Gastrocnemius medialis (tissue), 4 donors: ENCODE results near the gene INCA1.

ENCODE experiments used
- CTCF ChIP-seq, 5 experiments: fragments of 450-650 bp in 3 of 5; fragments of 200-600 bp in 2 of 5; sonication (generic) in 2 of 5; IDR thresholded peaks in 4 of 5; conservative IDR thresholded peaks in 1 of 5; 1 replicate in 4 of 5; 2 replicates in 1 of 5; pipeline ENCODE4 v1.5.1; 2016 to 2019; ENCODE audit warnings: antibody characterized with exemption in 5 of 5, mild to moderate bottlenecking in 3 of 5, moderate library complexity in 3 of 5
- POLR2A ChIP-seq, 2 donors: fragments of 450-650 bp; IDR thresholded peaks; one replicate each; pipeline ENCODE4 v1.6.1; 2017; ENCODE audit warnings: antibody characterized with exemption in 2 of 2, mild to moderate bottlenecking in 2 of 2, moderate library complexity in 2 of 2

GRCh38 chr17:4946312-4946976 is 50.9 kb downstream of the INCA1 start:
- TF ChIP-seq CTCF (IDR thresholded peaks at IDR 0.05 in 4 of 5, conservative IDR thresholded peaks at IDR 0.05 in 1 of 5): no peak
- TF ChIP-seq POLR2A (IDR thresholded peaks at IDR 0.05): no peak
